Measurements from ENCODE around the gene HMMR. TPM values are rescaled to one million over a fixed set of nuclear protein-coding genes. Genes with fewer than 3 reads are reported as not detected.
"Not testable (repeated sequence)": the region's sequence is repeated elsewhere in the genome, so short reads cannot be mapped to it uniquely, and the experiment has no call there.

The HMMR gene
- total and polyA plus RNA-seq, 2 donors, result 0.67 to 29.0 TPM

DNA sequence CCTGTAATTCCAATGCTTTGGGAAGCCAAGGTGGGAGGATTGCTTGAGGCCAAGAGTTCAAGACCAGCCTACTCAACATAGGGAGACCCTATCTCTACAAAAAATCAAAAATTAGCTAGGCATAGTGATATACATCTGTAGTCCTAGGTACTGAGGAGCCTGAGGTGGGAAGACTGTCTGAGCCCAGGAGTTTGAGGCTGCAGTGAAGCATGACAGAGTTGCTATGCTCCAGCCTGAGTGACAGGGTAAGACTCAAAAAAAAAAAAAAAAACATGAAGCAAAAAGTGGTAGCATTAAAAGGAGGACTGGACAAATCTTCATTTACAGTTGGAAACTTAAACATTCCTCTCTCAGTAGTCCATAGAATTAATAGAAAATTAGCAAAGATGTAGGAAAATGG, 13.2 kb upstream of the HMMR start:
- H3K36me3 ChIP-seq (ENCODE audit: insufficient read depth), result peaks cover 2% of the 10 kb centered on the region
- no peak overlapping the region for H3K27ac ChIP-seq (ENCODE audit: low read depth)
- H3K4me3 ChIP-seq (ENCODE audit: low read depth, low read length), result no peak overlapping the region
- DNase-seq (ENCODE audit: extremely low spot score), result no peak
- H3K4me1 ChIP-seq (ENCODE audit: insufficient read depth), result no peaks in the 10 kb centered on the region

DNA sequence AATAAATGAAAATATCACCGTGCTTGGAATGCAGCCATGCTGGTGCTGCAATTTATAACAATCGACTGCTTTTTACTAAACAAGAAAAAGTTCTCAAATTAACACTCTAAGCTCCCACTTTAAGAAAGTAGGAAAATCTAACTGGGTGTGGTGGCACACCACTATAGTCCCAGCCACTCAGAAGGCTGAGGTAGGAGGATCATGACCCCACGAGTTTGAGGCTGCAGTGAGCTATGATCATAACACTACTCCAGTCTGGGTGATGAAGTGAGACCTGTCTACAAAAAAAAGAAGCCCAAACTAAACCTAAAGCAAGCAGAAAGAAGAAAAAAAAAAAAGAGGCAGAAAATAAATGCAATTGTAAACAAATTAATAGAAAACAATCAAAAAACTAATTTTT, 12.6 kb upstream of the HMMR start:
- no peak for DNase-seq (ENCODE audit: extremely low spot score)
- Histone ChIP-seq H3K27ac (ENCODE audit: low read depth) (no peak overlapping the region), H3K4me3 (ENCODE audit: low read depth, low read length) (no peak overlapping the region), H3K36me3 (ENCODE audit: insufficient read depth) (peaks cover 2% of the 10 kb centered on the region), H3K4me1 (ENCODE audit: insufficient read depth) (no peaks in the 10 kb centered on the region)
- 83% methylated on average over 3 of the region's 3 CpGs for WGBS

DNA sequence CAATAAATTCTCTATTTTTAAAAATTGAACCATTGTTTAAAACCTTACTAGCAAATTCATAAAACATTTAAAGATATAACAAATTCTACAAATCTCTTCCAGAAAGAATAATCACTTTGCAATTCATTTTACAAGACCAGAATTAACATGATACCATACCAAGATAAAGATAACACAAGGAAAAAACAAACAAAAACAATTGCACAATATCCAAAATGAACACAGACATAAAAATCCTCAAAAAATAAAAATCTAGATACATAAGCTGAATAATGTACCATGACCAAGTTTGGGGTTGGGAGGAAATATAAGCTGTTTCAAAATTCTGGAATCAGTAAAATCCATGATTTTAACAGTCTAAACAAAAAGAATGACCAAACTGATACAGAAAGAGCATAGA, 11.9 kb upstream of the HMMR start:
- Histone ChIP-seq H3K36me3 (ENCODE audit: insufficient read depth) (peaks cover 2% of the 10 kb centered on the region), H3K27ac (ENCODE audit: low read depth) (no peak overlapping the region), H3K4me1 (ENCODE audit: insufficient read depth) (no peaks in the 10 kb centered on the region), H3K4me3 (ENCODE audit: low read depth, low read length) (no peak overlapping the region)
- DNase-seq (ENCODE audit: extremely low spot score), result no peak

DNA sequence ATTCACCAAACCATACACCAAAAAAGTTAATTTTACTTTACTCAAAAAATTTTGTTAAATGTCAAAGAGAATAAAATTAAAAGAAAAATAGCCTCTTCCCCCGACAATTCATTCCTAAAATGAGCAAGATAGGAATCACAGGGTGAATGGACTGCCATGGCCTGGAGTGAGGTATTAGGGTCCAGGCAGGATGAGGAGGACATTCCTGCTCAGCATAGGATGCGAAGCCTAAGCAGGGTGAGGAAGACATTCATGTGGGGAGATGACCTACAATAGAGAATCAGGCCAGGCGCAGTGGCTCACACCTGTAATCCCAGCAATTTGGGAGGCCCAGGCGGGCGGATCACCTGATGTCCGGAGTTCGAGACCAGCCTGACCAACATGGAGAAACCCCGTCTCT, 8.9 kb upstream of the HMMR start:
- DNase-seq (ENCODE audit: extremely low spot score), result no peak
- no peak overlapping the region for H3K4me3 ChIP-seq (ENCODE audit: low read depth, low read length)
- no peaks in the 10 kb centered on the region for H3K4me1 ChIP-seq (ENCODE audit: insufficient read depth)
- no peaks in the 10 kb centered on the region for H3K36me3 ChIP-seq (ENCODE audit: insufficient read depth)
- no peak overlapping the region for H3K27ac ChIP-seq (ENCODE audit: low read depth)
- 97% methylated on average over 8 of the region's 8 CpGs for WGBS

DNA sequence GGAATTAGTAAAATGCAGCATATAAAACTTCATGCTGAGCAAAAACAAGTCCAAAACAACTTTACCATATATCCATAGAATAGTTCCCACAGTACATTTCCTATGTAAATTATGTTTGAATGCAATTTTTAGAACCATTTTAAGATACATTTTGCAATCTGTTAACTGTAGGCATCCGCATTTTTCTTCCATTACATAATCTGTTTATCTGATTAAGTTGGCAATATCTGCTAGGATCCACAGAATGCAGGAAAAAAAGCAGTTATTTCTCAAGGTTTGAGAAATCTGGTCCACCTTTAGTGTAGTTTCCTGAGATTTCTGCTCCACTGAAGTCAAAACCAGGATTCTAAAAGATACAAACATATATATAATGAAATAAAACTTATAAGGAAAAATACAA, 6.7 kb upstream of the HMMR start:
- Histone ChIP-seq H3K36me3 (ENCODE audit: insufficient read depth) (no peaks in the 10 kb centered on the region), H3K4me3 (ENCODE audit: low read depth, low read length) (no peak overlapping the region), H3K4me1 (ENCODE audit: insufficient read depth) (no peaks in the 10 kb centered on the region), H3K27ac (ENCODE audit: low read depth) (no peak overlapping the region)
- DNase-seq (ENCODE audit: extremely low spot score), result no peak
- 73% methylated on average over 1 of the region's 1 CpG for WGBS

DNA sequence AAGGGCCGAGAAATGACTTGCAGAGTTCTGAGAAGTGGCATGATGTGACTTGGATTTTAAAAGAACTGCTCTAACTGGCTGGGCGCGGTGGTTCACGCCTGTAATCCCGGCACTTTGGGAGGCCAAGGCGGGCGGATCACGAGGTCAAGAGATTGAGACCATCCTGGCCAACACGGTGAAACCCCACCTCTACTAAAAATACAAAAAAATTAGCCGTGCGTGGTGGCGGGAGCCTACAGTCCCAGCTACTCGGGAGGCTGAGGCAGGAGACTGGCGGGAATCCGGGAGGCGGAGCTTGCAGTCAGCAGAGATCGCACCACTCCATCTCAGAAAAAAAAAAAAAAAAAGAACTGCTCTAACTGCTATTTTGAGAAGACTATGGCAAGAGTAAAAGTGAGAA, 5.0 kb upstream of the HMMR start:
- not testable (repeated sequence) for H3K27ac ChIP-seq (ENCODE audit: low read depth); H3K4me3 ChIP-seq (ENCODE audit: low read depth, low read length); H3K4me1 ChIP-seq (ENCODE audit: insufficient read depth); H3K36me3 ChIP-seq (ENCODE audit: insufficient read depth); DNase-seq (ENCODE audit: extremely low spot score)
- WGBS, result 98% methylated on average over 17 of the region's 17 CpGs

DNA sequence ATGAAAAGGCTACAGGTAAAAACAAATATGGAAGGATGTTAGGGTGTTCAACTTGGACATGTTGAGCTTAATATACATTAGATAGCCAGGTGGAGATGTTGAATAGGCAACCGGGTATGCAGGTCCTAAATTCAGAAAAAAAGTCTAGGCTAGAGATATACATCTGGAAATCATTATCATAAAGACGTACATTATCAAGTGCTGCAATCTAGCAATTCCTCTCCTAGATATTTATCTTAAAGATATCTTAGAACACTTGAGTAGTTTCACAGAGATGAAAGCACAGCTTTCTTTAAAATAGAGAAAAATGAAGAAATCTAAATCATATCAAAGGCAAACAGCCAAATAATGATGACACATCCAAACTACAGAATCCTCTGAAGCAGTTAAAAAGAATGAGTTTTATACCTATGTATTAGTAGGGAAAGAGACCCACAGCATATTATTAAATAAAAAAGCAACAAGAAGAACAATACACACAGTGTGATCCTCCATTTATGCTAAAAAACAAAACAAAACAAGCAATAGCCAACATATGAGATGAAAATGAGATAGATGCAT, 4.3 kb upstream of the HMMR start:
- H3K36me3 ChIP-seq (ENCODE audit: insufficient read depth), result no peaks in the 10 kb centered on the region

DNA sequence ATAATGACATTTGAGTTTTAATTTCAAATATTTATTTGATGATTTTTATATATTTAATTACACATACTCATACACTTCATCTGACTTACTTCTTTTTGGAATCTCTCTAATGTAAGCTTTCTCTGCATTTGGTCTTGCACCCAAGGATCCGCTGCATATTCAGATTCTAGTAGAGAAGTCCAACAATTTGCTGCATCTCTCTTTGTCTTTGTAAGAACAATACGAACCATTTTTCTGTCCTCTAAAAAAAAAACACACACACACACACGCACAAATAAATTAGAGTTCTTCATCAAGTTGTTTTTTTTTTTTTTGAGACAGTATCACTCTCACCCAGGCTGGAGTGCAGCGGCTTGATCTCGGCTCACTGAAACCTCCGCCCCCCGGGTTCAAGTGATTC, 3.6 kb upstream of the HMMR start:
- H3K4me1 ChIP-seq (ENCODE audit: insufficient read depth), result no peaks in the 10 kb centered on the region

More for the DNA sequence above, 4.3 kb upstream of the HMMR start:
- 66% methylated on average over 2 of the region's 2 CpGs for WGBS
- no peaks in the 10 kb centered on the region for H3K4me1 ChIP-seq (ENCODE audit: insufficient read depth)
- H3K27ac ChIP-seq (ENCODE audit: low read depth), result no peak overlapping the region
- H3K4me3 ChIP-seq (ENCODE audit: low read depth, low read length), result no peak overlapping the region
- no peak for DNase-seq (ENCODE audit: extremely low spot score)

DNA sequence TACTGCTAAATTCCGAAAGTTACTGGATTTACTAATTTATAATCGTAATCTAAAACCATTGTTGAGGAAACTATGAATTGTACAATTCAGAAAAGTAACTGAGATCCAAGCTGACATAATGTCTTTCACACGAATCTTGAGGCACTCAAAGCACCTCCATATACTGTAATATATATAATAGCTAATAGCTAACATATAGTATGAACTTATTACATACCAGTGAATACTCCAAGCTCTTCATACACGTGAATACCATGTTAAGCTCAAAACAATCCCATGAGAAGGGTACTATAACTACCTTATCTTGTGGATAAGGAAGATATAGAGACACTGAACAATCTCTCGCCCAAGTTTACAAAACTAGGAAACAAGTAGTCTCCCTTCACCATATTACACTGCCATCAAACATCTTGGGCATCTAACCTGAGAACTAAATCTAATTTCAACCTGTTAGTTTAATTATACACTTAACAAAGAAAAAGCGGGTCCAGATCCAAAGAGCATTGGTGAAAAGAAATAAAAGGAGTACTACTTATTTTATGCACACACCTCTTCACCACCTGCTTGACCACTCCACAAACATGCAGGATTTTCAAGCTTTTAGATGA, 1.6 kb upstream of the HMMR start:
- H3K4me1 ChIP-seq (ENCODE audit: insufficient read depth), result no peaks in the 10 kb centered on the region
- H3K36me3 ChIP-seq (ENCODE audit: insufficient read depth), result no peaks in the 10 kb centered on the region
- WGBS, result 43% methylated on average over 6 of the region's 6 CpGs
- H3K27ac ChIP-seq (ENCODE audit: low read depth), result no peak overlapping the region
- no peak for DNase-seq (ENCODE audit: extremely low spot score)
- H3K4me3 ChIP-seq (ENCODE audit: low read depth, low read length), result peak overlapping the region; percentile 57

More for the DNA sequence above, 3.6 kb upstream of the HMMR start:
- no peak overlapping the region for H3K27ac ChIP-seq (ENCODE audit: low read depth)
- WGBS, result 96% methylated on average over 7 of the region's 7 CpGs
- H3K4me3 ChIP-seq (ENCODE audit: low read depth, low read length), result no peak overlapping the region
- DNase-seq (ENCODE audit: extremely low spot score), result no peak
- H3K36me3 ChIP-seq (ENCODE audit: insufficient read depth), result no peaks in the 10 kb centered on the region

DNA sequence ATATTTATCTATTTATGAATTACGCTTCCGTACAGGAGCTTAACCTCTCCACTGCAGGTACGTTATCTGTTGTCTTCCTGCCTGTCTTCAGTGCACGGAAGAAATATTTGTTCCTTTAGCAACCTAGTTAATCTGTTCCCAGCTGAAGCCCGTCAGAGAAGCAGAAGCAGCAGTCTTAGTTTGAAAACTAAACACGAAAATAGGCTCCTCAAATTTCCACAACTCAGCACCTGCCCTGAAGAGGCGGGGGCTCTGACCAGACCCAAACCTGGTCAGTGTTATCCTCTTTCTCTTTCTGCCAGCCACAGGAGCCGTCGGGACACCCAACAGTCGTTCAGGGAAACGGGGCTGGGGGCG, 992 bp upstream of the HMMR start:
- WGBS, result under 1% methylated on average over 12 of the region's 12 CpGs
- Histone ChIP-seq H3K4me3 (ENCODE audit: low read depth, low read length) (peak overlapping the region; percentile 57), H3K36me3 (ENCODE audit: insufficient read depth) (no peaks in the 10 kb centered on the region), H3K27ac (ENCODE audit: low read depth) (peak overlapping the region; percentile 93), H3K4me1 (ENCODE audit: insufficient read depth) (no peaks in the 10 kb centered on the region)
- DNase-seq (ENCODE audit: extremely low spot score), result peak; percentile 1

DNA sequence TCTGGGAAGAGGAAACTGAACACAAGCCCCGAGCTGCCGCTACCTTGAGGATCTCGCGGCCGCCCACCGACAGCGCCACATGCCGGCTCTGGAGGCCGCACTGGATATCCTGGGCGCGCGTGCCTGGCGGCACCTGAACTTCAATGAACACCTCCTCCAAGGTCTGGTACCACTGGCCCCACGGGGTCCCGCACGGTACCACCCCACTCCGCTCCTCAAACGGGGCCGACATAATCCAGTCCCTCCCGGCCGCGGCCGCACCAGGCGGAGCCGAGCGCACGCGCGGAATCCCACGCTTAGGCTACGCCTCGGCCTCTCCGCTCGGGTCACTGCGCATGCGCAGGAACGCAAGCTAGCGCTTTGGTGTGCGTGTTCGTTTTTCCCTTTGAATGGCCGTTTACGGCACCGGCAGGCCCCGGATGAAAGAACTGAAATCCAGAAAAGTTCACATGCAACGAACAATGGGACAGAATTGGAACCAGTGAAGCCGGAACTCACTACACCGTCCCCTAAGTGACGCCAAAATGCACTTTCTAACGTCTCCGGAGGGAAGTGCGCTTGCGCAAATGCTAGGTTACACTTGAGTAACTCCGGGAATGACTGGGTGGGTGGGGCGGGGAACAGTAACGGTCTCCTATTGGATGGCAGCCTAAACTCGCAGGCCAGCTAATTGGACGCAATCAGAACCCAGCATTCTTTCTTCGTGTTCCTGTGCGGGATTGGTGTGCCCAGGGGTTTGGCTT, 442 bp upstream of the HMMR start, which contains the start of gene NUDCD2:
Gene NUDCD2 (minus strand): TSS at position 284 of the 743 bp plus-strand sequence. CDS start 52 bp downstream, at position 232.
- DNase-seq (ENCODE audit: extremely low spot score), result peak; percentile 98
- Histone ChIP-seq H3K4me1 (ENCODE audit: insufficient read depth) (no peaks in the 10 kb centered on the region), H3K36me3 (ENCODE audit: insufficient read depth) (no peaks in the 10 kb centered on the region), H3K27ac (ENCODE audit: low read depth) (peak within 1 kb of the TSS; percentile 93), H3K4me3 (ENCODE audit: low read depth, low read length) (peak within 1 kb of the TSS; percentile 57)
- WGBS, result under 1% methylated on average over 59 of the region's 59 CpGs

DNA sequence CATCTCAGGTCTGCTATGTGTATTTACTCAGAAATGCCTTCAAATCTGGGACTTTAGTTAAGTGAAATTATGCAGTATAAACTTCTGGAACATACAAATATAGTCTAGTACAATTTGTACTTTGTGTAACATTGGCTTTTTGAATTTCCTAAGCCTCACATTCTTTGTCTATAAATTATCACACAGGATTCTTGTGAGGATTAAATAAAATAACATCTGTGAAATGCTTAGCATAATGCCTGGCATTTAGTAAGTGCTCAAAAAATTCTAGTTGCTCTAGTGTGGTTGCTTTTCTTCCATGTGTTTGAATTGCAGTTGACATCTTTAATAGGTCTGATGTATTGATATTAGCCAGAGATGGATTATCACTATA, 2.6 kb downstream of the HMMR start:
- Histone ChIP-seq H3K36me3 (ENCODE audit: insufficient read depth) (no peaks in the 10 kb centered on the region), H3K4me3 (ENCODE audit: low read depth, low read length) (no peak overlapping the region), H3K27ac (ENCODE audit: low read depth) (no peak overlapping the region), H3K4me1 (ENCODE audit: insufficient read depth) (no peaks in the 10 kb centered on the region)
- no peak for DNase-seq (ENCODE audit: extremely low spot score)

DNA sequence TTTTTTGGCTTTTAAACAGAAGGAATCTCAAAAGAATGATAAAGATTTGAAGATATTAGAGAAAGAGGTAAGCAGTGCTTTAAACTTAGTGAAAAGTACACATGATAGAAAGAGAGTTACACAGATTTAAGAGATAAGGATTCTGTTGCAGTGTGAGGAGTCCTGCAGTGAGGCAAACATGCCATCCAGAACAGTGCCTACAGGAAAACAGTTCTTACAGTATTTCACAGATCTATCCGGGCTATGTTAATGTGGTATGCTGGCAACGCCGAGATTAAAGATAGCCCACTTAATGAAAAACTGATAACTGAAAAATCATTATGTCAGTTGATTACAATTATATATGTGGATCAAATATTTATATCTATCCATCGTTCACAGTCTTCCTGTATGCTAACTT, 7.2 kb downstream of the HMMR start:
- WGBS, result 44% methylated on average over 4 of the region's 4 CpGs
- no peaks in the 10 kb centered on the region for H3K36me3 ChIP-seq (ENCODE audit: insufficient read depth)
- no peak overlapping the region for H3K27ac ChIP-seq (ENCODE audit: low read depth)
- no peak overlapping the region for H3K4me3 ChIP-seq (ENCODE audit: low read depth, low read length)
- no peaks in the 10 kb centered on the region for H3K4me1 ChIP-seq (ENCODE audit: insufficient read depth)
- no peak for DNase-seq (ENCODE audit: extremely low spot score)

DNA sequence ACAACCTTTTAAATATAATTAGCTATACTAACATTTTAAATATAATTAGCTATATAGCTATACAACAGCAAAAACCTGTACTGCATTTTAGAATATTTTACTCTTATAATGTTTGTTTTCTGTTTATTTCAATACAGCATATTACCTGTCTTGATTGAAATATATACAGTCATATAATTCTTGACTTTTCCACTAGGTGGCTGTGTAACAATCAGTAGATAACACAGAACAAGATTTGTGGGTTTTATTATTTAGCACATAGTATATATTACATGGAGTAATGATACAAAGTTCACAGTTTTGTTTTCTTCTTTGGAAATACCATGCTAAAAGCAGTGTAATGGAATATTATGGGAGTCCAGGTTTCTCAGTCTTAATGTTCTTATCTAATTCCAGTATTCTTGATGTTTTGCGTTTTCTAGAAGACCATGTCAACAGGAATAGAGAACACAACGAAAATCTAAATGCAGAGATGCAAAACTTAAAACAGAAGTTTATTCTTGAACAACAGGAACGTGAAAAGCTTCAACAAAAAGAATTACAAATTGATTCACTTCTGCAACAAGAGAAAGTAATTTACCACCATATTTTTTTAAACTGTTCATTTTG, 13.3 kb downstream of the HMMR start:
- Histone ChIP-seq H3K36me3 (ENCODE audit: insufficient read depth) (no peaks in the 10 kb centered on the region), H3K27ac (ENCODE audit: low read depth) (no peak overlapping the region), H3K4me3 (ENCODE audit: low read depth, low read length) (no peak overlapping the region), H3K4me1 (ENCODE audit: insufficient read depth) (no peaks in the 10 kb centered on the region)
- 95% methylated on average over 3 of the region's 3 CpGs for WGBS
- no peak for DNase-seq (ENCODE audit: extremely low spot score)

Data from urinary bladder (tissue), 4 donors.